ENCODE data around the gene NCOA4.
A peak's percentile ranks its signal among the peaks of the same experiment; 100 is the strongest.

NCOA4 gene

GRCh38 chr10:46030091-46030937, at the start of gene NCOA4:
NCOA4 (minus strand) TSS chr10:46030623; CDS start chr10:46016680, 13,943 bp downstream.
- DNase-seq (ENCODE audit: extremely low read depth, low read depth) = peak; percentile 97
- TF ChIP-seq CTCF (IDR thresholded peaks at IDR 0.05; ENCODE audit: low read depth, low read length) = peak; percentile 80

- DNase-seq (ENCODE audit: extremely low read depth, low read depth) = no peak
Measured at GRCh38 chr10:46079831-46080585, 49.6 kb upstream of the NCOA4 start.

GRCh38 chr10:46077731-46078413, 47.4 kb upstream of the NCOA4 start:
- no peak for TF ChIP-seq CTCF (IDR thresholded peaks at IDR 0.05; ENCODE audit: low read depth, low read length)
- DNase-seq (ENCODE audit: extremely low read depth, low read depth) = no peak

More at GRCh38 chr10:46079831-46080585, 49.6 kb upstream of the NCOA4 start:
- no peak for TF ChIP-seq CTCF (IDR thresholded peaks at IDR 0.05; ENCODE audit: low read depth, low read length)

- DNase-seq (ENCODE audit: extremely low read depth, low read depth) = no peak
- TF ChIP-seq CTCF (IDR thresholded peaks at IDR 0.05; ENCODE audit: low read depth, low read length) = no peak
Measured at GRCh38 chr10:46077141-46077554, 46.7 kb upstream of the NCOA4 start.

GRCh38 chr10:46075869-46076268, 45.4 kb upstream of the NCOA4 start:
- no peak for DNase-seq (ENCODE audit: extremely low read depth, low read depth)
- TF ChIP-seq CTCF (IDR thresholded peaks at IDR 0.05; ENCODE audit: low read depth, low read length) = no peak

- TF ChIP-seq CTCF (IDR thresholded peaks at IDR 0.05; ENCODE audit: low read depth, low read length) = no peak
- DNase-seq (ENCODE audit: extremely low read depth, low read depth) = no peak
Measured at GRCh38 chr10:46074196-46074946, 43.9 kb upstream of the NCOA4 start.

All from AG09319 (cell line).